MM.1S (cell line): ENCODE data around the gene S100A13.

Experiments
- EZH2phosphoT487 ChIP-seq: fragments of 300-600 bp; sonication (generic); IDR thresholded peaks from 2 replicates; pipeline ENCODE4 v1.6.1; 2018; ENCODE audit warnings: antibody characterized with exemption, low read length
- TF ChIP-seq, protein P1 (sequence below): fragments of 300-600 bp; sonication (generic); IDR thresholded peaks from 2 replicates; pipeline ENCODE4 v1.5.1; 2016; ENCODE audit warnings: antibody characterized with exemption, low read length, mixed read lengths

DNA sequence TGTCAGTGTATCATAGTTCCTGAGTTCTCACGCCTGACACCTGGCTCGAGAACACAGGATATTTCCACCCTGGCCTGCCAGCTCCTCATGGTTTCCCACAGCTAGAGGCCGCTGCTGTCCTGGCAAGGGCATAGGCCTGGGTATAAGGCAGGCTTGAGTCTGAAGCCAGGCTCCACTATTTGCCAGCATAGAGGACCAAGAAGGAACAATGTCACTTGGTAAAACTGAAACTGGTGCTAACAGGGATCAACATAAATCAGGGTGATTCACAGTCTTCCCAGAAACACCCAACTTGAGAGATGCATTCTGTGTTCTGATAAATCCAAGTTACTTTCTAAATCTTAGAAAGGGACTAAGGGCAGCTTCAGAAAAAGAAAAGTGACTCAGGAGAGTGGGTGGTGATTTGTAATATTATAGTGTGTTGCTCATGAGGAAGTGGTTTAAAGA lies 54.7 kb downstream of the S100A13 start:
- TF ChIP-seq, protein P1, sequence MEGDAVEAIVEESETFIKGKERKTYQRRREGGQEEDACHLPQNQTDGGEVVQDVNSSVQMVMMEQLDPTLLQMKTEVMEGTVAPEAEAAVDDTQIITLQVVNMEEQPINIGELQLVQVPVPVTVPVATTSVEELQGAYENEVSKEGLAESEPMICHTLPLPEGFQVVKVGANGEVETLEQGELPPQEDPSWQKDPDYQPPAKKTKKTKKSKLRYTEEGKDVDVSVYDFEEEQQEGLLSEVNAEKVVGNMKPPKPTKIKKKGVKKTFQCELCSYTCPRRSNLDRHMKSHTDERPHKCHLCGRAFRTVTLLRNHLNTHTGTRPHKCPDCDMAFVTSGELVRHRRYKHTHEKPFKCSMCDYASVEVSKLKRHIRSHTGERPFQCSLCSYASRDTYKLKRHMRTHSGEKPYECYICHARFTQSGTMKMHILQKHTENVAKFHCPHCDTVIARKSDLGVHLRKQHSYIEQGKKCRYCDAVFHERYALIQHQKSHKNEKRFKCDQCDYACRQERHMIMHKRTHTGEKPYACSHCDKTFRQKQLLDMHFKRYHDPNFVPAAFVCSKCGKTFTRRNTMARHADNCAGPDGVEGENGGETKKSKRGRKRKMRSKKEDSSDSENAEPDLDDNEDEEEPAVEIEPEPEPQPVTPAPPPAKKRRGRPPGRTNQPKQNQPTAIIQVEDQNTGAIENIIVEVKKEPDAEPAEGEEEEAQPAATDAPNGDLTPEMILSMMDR = peak; percentile 93
- no peak for TF ChIP-seq EZH2phosphoT487
